GM19438 (cell line): Measurements from ENCODE around the gene ANKRD18A.
A peak's percentile ranks its signal among the peaks of the same experiment; 100 is the strongest.
"Not testable (repeated sequence)": the region's sequence is repeated elsewhere in the genome, so short reads cannot be mapped to it uniquely, and the experiment has no call there.

Experiments
- ATAC-seq: cut with Tn5 transposase; IDR thresholded peaks from one replicate; pipeline ENCODE4 v1.9.1; 2021; ENCODE audit warnings: low read depth; ENCODE audit not compliant: unreplicated experiment

ANKRD18A gene

GRCh38 chr9:38629511-38629910 is 9.1 kb upstream of the ANKRD18A start:
- ATAC-seq = no peak

GRCh38 chr9:38626006-38626405 is 5.6 kb upstream of the ANKRD18A start:
- ATAC-seq = no peak

GRCh38 chr9:38622951-38623350 is 2.6 kb upstream of the ANKRD18A start:
- no peak for ATAC-seq

- peak; percentile 7 for ATAC-seq
Observed at GRCh38 chr9:38622288-38622674, 1.9 kb upstream of the ANKRD18A start.

- ATAC-seq = peak; percentile 39
Observed at GRCh38 chr9:38621434-38622287, 1.3 kb upstream of the ANKRD18A start.

- no peak for ATAC-seq
Observed at GRCh38 chr9:38619556-38620447, 594 bp downstream of the ANKRD18A start.

- ATAC-seq = not testable (repeated sequence)
Observed at GRCh38 chr9:38598029-38598745, 22.2 kb downstream of the ANKRD18A start.

GRCh38 chr9:38595117-38595516 is 25.3 kb downstream of the ANKRD18A start:
- ATAC-seq = not testable (repeated sequence)

GRCh38 chr9:38591346-38592063 is 28.9 kb downstream of the ANKRD18A start:
- ATAC-seq = not testable (repeated sequence)

GRCh38 chr9:38583765-38584164 is 36.6 kb downstream of the ANKRD18A start:
- ATAC-seq = not testable (repeated sequence)

- ATAC-seq = not testable (repeated sequence)
Observed at GRCh38 chr9:38580112-38580511, 40.3 kb downstream of the ANKRD18A start.

- not testable (repeated sequence) for ATAC-seq
Observed at GRCh38 chr9:38576181-38576580, 44.2 kb downstream of the ANKRD18A start.

- ATAC-seq = not testable (repeated sequence)
Observed at GRCh38 chr9:38566048-38566447, 54.3 kb downstream of the ANKRD18A start.

GRCh38 chr9:38565178-38565577 is 55.2 kb downstream of the ANKRD18A start:
- ATAC-seq = not testable (repeated sequence)

GRCh38 chr9:38563911-38564310 is 56.5 kb downstream of the ANKRD18A start:
- not testable (repeated sequence) for ATAC-seq

GRCh38 chr9:38561134-38561533 is 59.3 kb downstream of the ANKRD18A start:
- ATAC-seq = not testable (repeated sequence)

GRCh38 chr9:38559172-38559571 is 61.2 kb downstream of the ANKRD18A start:
- ATAC-seq = not testable (repeated sequence)

GRCh38 chr9:38557746-38558145 is 62.6 kb downstream of the ANKRD18A start:
- not testable (repeated sequence) for ATAC-seq

GRCh38 chr9:38554966-38555365 is 65.4 kb downstream of the ANKRD18A start:
- not testable (repeated sequence) for ATAC-seq

- not testable (repeated sequence) for ATAC-seq
Observed at GRCh38 chr9:38553019-38553418, 67.4 kb downstream of the ANKRD18A start.
